GM12892 (cell line): ENCODE measurements around the gene APOL4.

ENCODE experiments used
- DNase-seq: peaks from one replicate; pipeline ENCODE4 v3.0.0; 2011; ENCODE audit not compliant: insufficient read length
- FAIRE-seq: peaks from 2 replicates; lab custom pipeline; 2011; peaks lifted over from hg19 to GRCh38; lab: Jason Lieb, UNC
- POLR2A ChIP-seq: IDR thresholded peaks from 2 replicates; pipeline ENCODE4 v1.6.1; 2011; ENCODE audit warnings: low read depth, low read length, control low read depth
- POLR2AphosphoS5 ChIP-seq: IDR thresholded peaks from 2 replicates; pipeline ENCODE4 v1.6.1; 2011; ENCODE audit warnings: low read depth, low read length, control low read depth
- TAF1 ChIP-seq: IDR thresholded peaks from 2 replicates; pipeline ENCODE4 v1.6.1; 2011; ENCODE audit warnings: low read depth, mild to moderate bottlenecking, control low read depth, low read length, borderline replicate concordance

The APOL4 gene

GRCh38 chr22:36152088-36152487, 49.5 kb downstream of the APOL4 start:
- DNase-seq, result no peak
- TF ChIP-seq POLR2A, result no peak
- no peak for TF ChIP-seq POLR2AphosphoS5
- no peak for TF ChIP-seq TAF1
- no peak for FAIRE-seq

DNA sequence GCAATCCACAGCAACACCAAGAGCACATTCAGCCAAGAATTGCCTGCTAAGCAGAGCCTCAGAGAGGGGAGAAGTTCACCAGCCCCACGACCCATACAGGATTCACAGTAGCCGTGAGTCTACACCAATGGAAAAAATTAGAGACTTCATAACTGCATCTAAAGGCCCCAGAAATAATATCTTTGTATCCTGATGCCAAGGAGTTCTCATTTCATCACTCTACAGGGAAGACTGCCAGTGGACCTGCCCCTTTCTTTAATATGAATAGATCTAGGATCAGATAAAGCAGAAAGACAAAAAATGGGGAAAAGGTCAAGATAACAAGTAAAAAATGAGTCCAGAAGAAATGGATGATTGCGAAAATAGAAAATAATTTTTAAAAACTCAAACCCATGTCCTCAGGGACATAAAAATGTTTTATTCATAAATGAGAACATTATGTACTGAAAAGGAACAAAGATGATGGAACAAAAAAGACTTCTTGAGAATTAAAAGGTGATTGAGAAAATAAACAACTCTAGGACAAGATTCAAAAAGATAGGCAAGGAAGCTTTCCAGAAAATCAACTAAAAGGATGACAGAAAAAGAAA, 50.5 kb downstream of the APOL4 start:
- TF ChIP-seq TAF1 (no peak), POLR2AphosphoS5 (no peak), POLR2A (no peak)
- no peak for DNase-seq
- FAIRE-seq, result no peak

- FAIRE-seq, result no peak
- no peak for TF ChIP-seq POLR2A
- DNase-seq, result no peak
Observed at GRCh38 chr22:36149441-36149840, 52.2 kb downstream of the APOL4 start.

GRCh38 chr22:36148411-36148810, 53.2 kb downstream of the APOL4 start:
- no peak for FAIRE-seq

DNA sequence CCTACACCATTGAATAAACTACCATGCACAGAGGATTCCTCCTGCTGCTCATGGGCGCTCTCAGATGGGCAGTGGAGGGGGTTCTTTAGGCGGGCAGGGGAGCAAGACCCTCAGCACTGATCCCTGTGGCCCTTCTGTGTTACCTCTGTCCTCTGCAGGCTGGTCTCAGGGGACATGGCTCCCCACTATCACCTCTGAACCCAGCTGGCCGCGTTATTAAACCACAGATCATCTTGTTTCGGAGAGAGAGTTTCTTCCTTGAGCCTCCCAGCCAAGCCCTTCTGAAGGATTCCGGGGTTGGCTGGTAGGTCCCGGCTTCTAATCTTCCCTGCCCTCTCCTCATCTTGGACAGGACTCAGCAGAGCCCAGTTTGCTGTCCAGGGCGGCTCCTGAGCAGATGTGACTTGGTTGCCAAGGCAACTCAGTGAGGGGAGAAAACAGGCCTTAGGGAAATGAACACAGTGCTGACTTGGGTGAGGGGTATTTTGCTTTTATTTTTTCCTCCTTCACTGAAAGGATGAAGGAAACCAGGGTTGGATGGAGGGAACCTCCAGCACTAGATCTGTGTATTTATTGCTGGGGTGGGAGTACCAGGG, 54.3 kb downstream of the APOL4 start:
- FAIRE-seq (no peak), DNase-seq (no peak)
- TF ChIP-seq POLR2AphosphoS5 (no peak), POLR2A (no peak), TAF1 (no peak)

More at GRCh38 chr22:36148411-36148810, 53.2 kb downstream of the APOL4 start:
- no peak for DNase-seq
- TF ChIP-seq TAF1, result no peak
- TF ChIP-seq POLR2A, result no peak
- TF ChIP-seq POLR2AphosphoS5, result no peak

DNA sequence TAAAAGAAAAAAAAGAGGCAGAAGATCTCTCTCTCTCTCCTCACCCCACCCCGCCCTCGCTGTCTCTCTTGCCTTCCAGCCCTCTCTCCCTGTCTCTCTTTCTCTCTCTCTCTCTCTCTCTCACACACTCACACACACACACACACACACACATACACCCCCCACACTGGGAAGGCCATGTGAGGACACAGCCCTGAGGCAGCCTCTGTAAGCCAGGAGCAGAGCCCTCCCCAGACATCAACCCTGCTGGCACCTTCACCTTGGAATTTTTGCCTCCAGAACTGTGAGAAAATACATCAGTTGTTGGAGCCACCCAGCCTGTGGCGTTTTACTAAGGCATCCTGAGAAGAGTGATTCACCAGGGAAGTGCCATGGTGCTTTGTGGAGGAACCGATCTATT, 55.7 kb downstream of the APOL4 start:
- FAIRE-seq, result no peak
- TF ChIP-seq TAF1, result no peak
- TF ChIP-seq POLR2AphosphoS5, result no peak
- no peak for TF ChIP-seq POLR2A
- DNase-seq, result no peak

GRCh38 chr22:36144886-36145541, 56.6 kb downstream of the APOL4 start:
- DNase-seq (no peak), FAIRE-seq (peak; percentile 85)
- TF ChIP-seq POLR2A, result no peak
- no peak for TF ChIP-seq POLR2AphosphoS5
- no peak for TF ChIP-seq TAF1

DNA sequence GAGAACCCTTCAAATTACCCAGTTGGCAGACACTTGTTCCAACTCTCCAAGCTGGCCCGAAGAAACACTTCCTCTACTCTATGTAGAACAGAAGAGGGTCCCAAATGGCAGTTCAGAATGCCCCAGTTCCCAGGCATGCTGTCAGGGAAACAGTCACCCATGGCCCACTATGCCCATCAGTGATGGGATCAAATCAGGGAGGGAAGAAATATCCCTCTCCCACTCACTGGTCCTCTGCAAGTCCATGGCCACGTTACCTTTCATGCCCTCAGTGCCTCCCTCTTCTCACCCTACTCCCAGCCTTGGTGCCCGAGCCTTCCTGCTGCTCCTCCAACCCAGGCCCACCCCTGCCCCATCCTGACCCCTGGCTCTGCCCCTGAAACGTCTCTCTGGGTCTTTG, 57.7 kb downstream of the APOL4 start:
- FAIRE-seq, result no peak
- no peak for TF ChIP-seq TAF1
- TF ChIP-seq POLR2A, result no peak
- no peak for TF ChIP-seq POLR2AphosphoS5
- DNase-seq, result no peak

GRCh38 chr22:36143066-36143815, 58.4 kb downstream of the APOL4 start:
- FAIRE-seq, result peak; percentile 48
- TF ChIP-seq TAF1 (no peak), POLR2AphosphoS5 (no peak), POLR2A (no peak)
- no peak for DNase-seq

GRCh38 chr22:36141481-36141880, 60.1 kb downstream of the APOL4 start:
- TF ChIP-seq POLR2A (no peak), POLR2AphosphoS5 (no peak), TAF1 (no peak)
- FAIRE-seq (no peak), DNase-seq (no peak)
